IPS-NIHi11 (cell line): ENCODE results near the gene ZNF341.

Source experiments
- DNase-seq: peaks from one replicate; pipeline ENCODE4 v3.0.0; 2012; ENCODE audit warnings: mixed read lengths, low spot score

The ZNF341 gene

GRCh38 chr20:33730946-33731692 is 677 bp upstream of the ZNF341 start:
- no peak for DNase-seq

DNA sequence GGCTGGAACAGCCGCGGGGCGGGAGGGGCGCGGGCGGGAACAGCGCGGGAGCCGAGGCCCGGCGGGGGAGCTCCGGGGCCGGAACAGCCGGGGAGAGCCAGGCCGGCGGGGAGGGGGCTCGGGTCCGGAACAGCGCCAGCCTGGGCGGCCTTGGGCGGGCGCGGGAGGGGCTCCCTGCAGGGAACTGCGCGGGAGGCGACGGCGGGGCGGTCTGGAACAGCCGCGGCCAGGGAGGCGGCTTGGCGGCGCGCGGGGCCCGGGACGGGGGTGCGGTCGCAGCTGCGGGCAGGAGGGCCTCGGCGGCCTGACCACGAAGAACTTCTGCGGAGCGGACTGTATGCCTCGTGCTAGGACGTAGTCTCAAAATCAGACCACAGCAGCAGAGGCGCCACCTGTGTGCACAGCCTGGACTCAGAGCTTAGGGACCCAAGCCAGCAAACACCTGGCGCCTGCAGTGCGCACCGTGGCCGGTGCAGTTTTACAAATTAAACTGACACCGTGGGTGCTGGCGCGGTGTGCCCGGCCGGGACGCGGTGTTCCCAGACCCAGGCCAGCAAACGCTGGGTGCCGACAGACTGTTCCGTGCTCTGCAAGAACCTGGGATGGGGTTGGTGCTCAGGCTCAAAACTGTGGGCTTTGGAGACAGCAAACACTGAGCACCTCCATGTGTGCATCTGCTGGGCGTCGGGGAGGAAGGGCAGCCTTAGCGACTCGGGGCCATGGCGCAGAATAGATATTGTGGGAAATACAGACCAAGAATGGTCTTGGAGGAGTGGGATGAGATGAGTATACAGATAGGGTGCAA is 572 bp downstream of the ZNF341 start:
- peak; percentile 89 for DNase-seq

DNA sequence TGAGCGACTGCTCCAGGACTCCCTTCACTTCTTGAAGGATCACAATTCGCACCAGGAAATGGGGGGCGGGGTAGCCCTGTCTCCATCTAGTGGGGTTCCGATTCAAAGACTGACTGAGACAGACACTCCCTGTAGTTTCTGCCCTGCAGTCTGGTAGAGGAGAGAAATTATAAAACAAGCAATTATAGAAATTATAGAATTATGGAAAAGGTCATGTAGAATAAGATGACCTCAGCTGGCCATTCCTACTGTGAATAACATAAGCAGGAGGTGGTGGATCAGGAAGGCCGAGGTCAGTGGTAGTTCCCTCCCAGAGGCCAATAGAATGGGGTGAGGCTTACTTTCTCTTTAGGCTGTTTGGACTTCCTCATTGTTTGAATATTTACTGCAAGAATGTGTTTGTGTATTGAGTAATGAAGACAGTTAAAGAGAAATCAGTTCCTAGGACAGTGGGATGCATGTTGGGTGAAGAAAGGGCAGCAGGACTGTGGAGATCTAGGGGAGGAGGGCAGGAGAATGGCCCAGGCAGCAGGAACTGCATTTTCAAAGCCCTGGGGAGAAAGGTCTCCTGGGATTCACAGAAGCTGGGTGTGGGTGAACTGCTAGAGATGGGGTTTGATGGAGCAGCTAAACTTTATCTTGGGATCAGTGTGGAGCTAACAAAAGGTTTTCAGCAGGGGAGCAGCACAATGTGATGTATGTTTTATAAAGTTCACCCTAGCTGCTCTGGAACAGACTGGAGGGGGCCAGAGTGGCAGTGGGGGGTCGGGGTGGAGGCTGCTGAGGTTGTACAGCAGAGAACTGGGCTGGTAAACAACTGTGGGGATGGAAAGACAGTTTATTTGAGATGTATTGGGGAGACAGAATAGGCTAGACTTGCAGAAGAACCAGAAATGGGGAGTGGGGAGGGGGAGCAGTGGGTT is 2.1 kb downstream of the ZNF341 start:
- DNase-seq = no peak

DNA sequence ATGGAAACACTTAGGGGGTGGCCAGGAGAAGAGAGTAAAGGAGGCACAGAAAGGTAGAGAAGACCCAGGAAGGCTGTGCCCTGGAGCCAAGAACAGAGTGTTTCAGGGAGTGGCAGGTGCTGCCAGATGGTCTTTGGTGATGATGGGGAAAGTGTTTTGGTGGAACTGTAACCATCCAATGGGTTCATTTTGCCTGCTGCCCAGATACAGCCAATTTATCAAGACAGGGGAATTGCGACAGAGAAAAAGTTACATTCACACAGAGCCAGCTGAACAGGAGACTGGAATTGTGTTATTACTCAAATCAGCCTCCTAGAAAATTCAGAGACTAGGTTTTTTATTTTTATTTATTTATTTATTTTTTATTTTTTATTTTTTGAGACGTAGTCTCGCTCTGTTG is 5.2 kb downstream of the ZNF341 start:
- DNase-seq = no peak

DNA sequence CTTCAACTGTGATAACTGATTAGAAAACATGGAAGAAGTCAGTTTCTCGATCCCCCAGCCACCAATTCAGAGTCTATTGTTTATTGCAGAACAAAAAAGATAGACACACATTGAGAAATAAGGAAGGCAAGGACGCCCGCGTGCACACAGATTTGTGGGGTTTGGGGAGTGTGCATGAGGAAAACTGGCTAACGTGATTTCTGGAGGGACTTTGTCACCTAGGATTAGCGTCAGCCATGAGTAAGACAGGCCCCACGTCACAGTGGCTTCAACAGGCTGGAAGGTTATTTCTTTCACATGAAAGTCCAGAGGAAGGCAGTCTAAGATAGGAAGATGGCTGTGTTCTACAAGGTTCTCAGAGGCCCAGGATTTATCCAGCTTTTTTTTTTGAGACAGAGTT is 7.7 kb downstream of the ZNF341 start:
- no peak for DNase-seq

DNA sequence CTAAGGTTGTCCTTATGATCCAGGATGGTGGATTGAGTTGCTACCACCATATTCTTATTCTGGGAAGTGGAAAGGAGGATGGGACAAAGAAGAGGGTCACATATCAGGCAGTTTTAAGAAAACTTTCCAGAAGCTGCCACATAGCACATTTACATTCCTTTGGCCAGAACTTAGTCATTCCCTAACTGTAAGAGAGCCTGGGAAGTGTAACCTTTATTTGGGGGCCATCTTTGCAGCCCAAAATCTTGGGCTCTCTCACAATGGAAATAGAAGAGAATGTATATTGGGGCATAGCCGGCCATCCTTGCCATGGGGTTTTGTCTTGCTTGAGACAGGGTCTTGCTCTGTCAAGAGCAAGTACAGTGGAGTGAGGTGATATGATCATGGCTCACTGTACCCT is 8.4 kb downstream of the ZNF341 start:
- no peak for DNase-seq

GRCh38 chr20:33744181-33744580 is 12.4 kb downstream of the ZNF341 start:
- DNase-seq = no peak

- no peak for DNase-seq
Measured at GRCh38 chr20:33744773-33745385, 13.1 kb downstream of the ZNF341 start.

DNA sequence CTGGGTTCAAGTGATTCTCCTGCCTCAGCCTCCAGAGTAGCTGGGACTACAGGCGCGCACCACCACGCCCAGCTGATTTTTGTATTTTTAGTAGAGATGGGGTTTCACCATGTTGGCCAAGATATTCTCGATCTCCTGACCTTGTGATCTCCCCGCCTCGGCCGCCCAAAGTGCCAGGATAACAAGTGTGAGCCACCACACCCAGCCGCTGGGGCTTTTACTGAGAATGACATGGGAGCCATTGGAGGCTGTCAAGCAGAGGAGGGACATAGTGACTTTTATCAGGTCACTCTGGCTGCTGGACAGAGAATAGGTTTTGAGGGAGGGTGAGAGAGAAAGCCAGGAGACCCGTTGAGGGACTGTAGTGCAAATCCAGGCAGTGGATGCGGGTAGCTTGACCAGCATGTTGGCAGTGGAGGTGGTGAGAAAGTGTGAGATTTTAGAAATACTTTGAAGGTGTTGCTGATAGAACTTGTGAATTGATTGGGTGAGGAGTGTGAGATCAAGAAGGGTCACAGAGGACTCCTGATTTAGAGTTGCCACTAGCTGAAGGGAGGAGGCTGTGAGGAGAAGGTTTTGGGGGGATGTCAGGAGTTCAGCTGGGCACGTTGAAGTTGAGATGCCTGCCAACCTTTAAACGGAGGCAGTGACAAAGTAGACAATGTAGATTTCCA is 14.7 kb downstream of the ZNF341 start:
- no peak for DNase-seq

DNA sequence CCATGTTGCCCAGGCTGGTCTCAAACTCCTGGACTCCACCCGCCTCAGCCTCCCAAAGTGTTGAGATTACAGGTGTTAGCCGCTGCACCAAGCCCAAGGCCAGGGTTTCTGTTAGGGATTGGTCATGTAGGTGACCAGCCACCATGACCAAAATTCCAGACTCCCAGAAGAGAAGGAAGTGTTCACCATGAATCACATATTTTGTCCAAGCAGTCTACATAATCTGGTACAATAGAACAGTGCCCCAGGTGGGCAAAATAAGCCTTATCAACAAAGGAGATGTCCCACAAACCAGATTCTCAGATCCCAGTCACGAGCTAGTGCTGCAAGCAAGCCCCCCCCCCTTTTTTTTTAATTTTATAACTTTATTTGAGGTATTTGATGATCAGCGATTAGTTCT is 20.0 kb downstream of the ZNF341 start:
- no peak for DNase-seq

DNA sequence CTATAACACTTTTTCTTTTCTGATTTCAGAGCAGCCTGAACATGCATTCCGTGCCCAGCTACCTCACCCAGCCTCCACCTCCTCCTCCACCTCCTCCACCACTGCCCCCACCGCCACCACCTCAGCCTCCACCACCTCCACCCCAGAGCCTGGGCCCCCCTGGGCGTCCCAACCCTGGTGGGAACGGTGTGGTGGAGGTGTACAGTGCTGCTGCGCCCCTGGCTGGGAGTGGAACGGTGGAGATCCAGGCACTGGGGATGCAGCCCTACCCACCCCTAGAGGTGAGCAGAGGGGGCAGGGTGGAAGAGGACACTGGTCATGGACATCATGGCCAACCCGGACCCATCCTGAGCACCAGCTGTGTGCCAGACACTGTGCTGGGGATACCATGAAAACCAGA is 21.3 kb downstream of the ZNF341 start:
- DNase-seq = no peak

GRCh38 chr20:33753763-33754162 is 22.0 kb downstream of the ZNF341 start:
- no peak for DNase-seq

- DNase-seq = peak; percentile 29
Measured at GRCh38 chr20:33755936-33756490, 24.2 kb downstream of the ZNF341 start.

- no peak for DNase-seq
Measured at GRCh38 chr20:33757046-33757445, 25.2 kb downstream of the ZNF341 start.

- no peak for DNase-seq
Measured at GRCh38 chr20:33757458-33757857, 25.7 kb downstream of the ZNF341 start.

DNA sequence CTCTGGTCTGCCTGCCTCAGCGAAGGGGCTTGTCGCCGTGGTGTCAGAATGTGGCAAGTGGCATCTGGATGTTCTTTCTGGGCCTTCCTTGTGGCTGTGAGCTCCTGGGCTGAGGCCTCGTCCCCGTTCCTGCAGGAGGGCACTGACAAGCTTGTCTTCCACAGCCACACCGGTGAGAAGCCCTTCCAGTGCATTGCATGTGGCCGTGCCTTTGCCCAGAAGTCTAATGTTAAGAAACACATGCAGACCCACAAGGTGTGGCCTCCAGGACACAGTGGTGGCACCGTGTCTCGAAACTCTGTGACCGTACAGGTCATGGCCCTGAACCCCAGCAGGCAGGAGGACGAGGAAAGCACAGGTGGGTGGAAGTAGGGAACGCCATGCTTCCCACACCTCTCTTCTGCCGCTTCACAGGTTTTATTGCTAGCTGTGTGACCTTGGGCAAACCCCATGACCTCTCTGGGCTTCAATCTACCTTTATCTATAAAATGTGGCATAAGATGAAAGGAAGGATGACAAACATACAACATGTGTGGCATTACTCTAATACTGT is 30.0 kb downstream of the ZNF341 start:
- no peak for DNase-seq

DNA sequence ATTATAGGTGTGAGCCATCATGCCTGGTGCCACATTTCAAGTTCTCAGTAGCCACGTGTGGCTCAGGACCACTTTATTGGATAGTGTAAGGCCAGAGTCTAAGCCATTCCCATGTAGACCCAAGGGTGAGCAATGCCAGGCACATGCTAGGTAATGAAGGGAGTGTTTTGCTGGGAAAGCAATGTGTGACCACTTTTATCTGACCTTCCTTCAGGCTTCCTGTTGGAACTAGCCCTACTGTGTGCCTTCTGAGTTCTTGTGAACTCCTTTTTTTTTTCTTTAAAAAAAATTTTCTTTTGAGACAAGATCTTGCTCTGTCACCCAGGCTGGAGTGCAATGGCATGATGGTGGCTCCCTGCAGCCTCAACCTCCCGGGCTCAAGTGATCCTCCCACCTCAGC is 33.3 kb downstream of the ZNF341 start:
- no peak for DNase-seq

- no peak for DNase-seq
Measured at GRCh38 chr20:33765592-33765991, 33.8 kb downstream of the ZNF341 start.

DNA sequence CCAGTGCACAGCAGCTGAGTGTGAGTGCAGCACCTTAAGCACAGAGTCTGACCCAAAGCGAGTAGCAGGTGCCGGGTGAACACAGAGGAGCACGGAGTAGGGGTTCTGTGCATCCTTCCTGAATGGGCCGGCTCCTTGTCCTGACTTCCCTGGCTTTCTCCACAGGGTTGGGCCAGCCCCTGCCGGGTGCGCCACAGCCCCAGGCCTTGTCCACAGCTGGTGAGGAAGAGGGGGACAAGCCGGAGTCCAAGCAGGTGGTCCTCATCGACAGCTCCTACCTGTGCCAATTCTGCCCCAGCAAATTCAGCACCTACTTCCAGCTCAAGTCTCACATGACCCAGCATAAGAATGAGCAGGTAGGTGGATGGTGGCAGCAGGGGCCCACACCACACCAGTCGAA is 34.9 kb downstream of the ZNF341 start:
- DNase-seq = no peak

DNA sequence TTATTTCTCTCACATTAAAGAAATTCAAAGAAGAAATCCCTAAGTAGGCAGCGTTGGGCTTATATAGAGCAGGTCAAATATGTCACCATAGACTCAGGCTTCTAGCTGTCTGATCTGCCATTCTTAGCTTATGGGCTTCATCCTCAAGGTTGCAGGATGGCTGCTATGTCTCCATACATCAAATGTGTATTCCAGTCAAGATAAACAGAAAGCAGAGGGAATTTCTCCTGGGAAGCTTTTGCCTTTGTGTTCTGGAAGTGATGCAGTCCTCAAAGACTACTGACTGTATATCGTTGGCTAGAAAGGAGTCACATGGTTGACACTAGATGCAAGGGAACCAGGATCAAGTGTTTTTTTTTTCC is 36.0 kb downstream of the ZNF341 start:
- no peak for DNase-seq

DNA sequence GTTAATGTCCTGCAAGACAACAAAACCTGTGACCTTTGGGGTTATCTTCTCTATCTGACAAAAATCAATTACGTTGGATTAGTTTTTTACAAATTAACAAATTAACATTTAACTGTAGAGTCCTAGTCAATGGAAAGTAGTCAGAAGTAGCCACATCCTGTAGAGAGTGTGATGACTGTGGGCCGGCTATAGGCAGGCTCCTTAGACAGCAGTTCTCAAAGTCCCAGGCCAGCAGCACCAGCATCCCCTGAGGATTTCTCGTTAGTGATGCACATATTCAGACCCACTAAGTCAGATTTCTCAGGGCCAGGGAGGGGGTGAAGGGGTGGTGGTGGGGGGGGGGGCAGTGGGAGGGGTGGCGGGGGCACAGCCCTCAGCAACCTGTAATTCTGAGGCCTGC is 37.2 kb downstream of the ZNF341 start:
- DNase-seq = no peak
